ENCODE results near the gene SNX8. TPM values are rescaled to one million over a fixed set of nuclear protein-coding genes. Genes with fewer than 3 reads are reported as not detected.

SNX8 gene
- total RNA-seq, 1 donor from 2014 or later = 40.7 TPM

- TF ChIP-seq, protein P1, sequence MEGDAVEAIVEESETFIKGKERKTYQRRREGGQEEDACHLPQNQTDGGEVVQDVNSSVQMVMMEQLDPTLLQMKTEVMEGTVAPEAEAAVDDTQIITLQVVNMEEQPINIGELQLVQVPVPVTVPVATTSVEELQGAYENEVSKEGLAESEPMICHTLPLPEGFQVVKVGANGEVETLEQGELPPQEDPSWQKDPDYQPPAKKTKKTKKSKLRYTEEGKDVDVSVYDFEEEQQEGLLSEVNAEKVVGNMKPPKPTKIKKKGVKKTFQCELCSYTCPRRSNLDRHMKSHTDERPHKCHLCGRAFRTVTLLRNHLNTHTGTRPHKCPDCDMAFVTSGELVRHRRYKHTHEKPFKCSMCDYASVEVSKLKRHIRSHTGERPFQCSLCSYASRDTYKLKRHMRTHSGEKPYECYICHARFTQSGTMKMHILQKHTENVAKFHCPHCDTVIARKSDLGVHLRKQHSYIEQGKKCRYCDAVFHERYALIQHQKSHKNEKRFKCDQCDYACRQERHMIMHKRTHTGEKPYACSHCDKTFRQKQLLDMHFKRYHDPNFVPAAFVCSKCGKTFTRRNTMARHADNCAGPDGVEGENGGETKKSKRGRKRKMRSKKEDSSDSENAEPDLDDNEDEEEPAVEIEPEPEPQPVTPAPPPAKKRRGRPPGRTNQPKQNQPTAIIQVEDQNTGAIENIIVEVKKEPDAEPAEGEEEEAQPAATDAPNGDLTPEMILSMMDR (IDR thresholded peaks at IDR 0.05; ENCODE audit: unreplicated experiment) = no peak
- Mint-ChIP-seq H3K36me3 (ENCODE audit: low read depth, unreplicated experiment) (peaks cover 23% of the 10 kb centered on the region), H3K27me3 (ENCODE audit: unreplicated experiment) (peaks cover 3% of the 10 kb centered on the region), H3K4me1 (ENCODE audit: unreplicated experiment) (no peaks in the 10 kb centered on the region), H3K9me3 (ENCODE audit: unreplicated experiment) (no peaks in the 10 kb centered on the region), H3K27ac (ENCODE audit: unreplicated experiment) (no peak overlapping the region), H3K4me3 (ENCODE audit: unreplicated experiment) (no peak overlapping the region)
- DNase-seq (ENCODE audit: low spot score) = no peak
Measured at GRCh38 chr7:2204446-2204845, 109.8 kb downstream of the SNX8 start.

- DNase-seq (ENCODE audit: low spot score) = no peak
Measured at GRCh38 chr7:2203766-2204300, 110.4 kb downstream of the SNX8 start.

DNA sequence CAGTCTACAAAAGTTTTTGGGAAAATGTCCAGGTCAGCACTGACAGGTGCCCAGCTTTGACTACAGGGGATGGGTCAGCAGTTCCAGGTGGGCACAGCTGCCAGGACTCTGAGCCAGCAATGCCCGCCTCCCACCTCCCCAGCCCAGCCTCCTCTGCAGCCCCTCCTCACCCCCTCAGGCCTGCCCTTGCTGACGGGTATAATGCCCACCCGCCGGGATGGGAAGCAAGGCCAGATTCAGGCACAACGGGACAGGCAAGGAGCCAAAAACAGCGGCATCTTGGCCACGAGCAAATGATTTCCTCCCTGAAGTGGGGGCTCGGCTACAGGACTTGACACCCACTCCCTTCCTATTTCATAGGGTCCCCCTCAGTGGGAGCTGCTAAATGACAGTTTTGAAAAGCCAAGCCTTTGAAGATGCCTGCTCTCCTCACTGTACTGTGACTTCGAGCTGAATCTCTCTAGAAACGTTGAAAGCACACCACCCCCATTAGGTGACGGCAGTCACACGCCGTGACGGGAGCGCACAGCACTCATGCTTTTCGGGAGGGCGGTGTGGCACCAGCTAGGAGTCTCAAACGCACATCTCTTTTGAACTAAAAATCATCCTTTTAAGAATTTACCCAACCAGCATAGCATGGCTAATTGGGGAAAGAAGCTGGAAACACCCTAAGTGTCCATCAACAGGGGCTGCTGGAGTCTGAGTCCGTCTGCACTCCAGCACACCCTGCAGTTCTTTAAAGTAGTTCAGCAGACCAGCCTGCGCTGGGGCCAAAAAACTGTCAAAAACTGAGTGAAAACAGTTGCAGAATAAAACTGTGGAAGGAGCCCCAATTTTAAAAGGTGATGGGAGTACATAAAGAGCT is 111.1 kb downstream of the SNX8 start:
- DNase-seq (ENCODE audit: low spot score) = no peak
- no peaks in the 10 kb centered on the region for H3K9me3 Mint-ChIP-seq (ENCODE audit: unreplicated experiment)
- peaks cover 5% of the 10 kb centered on the region for H3K27me3 Mint-ChIP-seq (ENCODE audit: unreplicated experiment)
- H3K27ac Mint-ChIP-seq (ENCODE audit: unreplicated experiment) = no peak overlapping the region
- H3K36me3 Mint-ChIP-seq (ENCODE audit: low read depth, unreplicated experiment) = peaks cover 21% of the 10 kb centered on the region
- H3K4me3 Mint-ChIP-seq (ENCODE audit: unreplicated experiment) = no peak overlapping the region
- H3K4me1 Mint-ChIP-seq (ENCODE audit: unreplicated experiment) = no peaks in the 10 kb centered on the region
- TF ChIP-seq, protein P1 (IDR thresholded peaks at IDR 0.05; ENCODE audit: unreplicated experiment) = no peak

More at GRCh38 chr7:2203766-2204300, 110.4 kb downstream of the SNX8 start:
- Mint-ChIP-seq H3K36me3 (ENCODE audit: low read depth, unreplicated experiment) (peaks cover 23% of the 10 kb centered on the region), H3K4me3 (ENCODE audit: unreplicated experiment) (no peak overlapping the region), H3K27ac (ENCODE audit: unreplicated experiment) (no peak overlapping the region), H3K9me3 (ENCODE audit: unreplicated experiment) (no peaks in the 10 kb centered on the region), H3K27me3 (ENCODE audit: unreplicated experiment) (peaks cover 8% of the 10 kb centered on the region), H3K4me1 (ENCODE audit: unreplicated experiment) (no peaks in the 10 kb centered on the region)
- TF ChIP-seq, protein P1 (IDR thresholded peaks at IDR 0.05; ENCODE audit: unreplicated experiment) = no peak

GRCh38 chr7:2202361-2202761 is 111.9 kb downstream of the SNX8 start:
- Mint-ChIP-seq H3K27ac (ENCODE audit: unreplicated experiment) (no peak overlapping the region), H3K36me3 (ENCODE audit: low read depth, unreplicated experiment) (peaks cover 18% of the 10 kb centered on the region), H3K4me1 (ENCODE audit: unreplicated experiment) (no peaks in the 10 kb centered on the region), H3K4me3 (ENCODE audit: unreplicated experiment) (no peak overlapping the region), H3K9me3 (ENCODE audit: unreplicated experiment) (no peaks in the 10 kb centered on the region), H3K27me3 (ENCODE audit: unreplicated experiment) (peaks cover 7% of the 10 kb centered on the region)
- TF ChIP-seq, protein P1 (IDR thresholded peaks at IDR 0.05; ENCODE audit: unreplicated experiment) = no peak
- no peak for DNase-seq (ENCODE audit: low spot score)

Small RNAs within 50 kb of the gene (microRNA-seq; reads per million reads assigned to microRNA genes)
- gene MIR6836 (ENCODE audit: unreplicated experiment) = 1.5 reads per million, percentile 23 among the genes with 10 or more reads in this experiment

Other genes with a start within 250 kb of the SNX8 start
- gene MAD1L1, start 81.5 kb downstream of the SNX8 start, total RNA-seq (ENCODE audit: unreplicated experiment) = 43.3 TPM
- 19.1 TPM for gene MRM2, start 72.2 kb downstream of the SNX8 start, total RNA-seq (ENCODE audit: unreplicated experiment)
- 14.2 TPM for gene NUDT1, start 72.2 kb downstream of the SNX8 start, total RNA-seq (ENCODE audit: unreplicated experiment)
- gene EIF3B, start 40.4 kb upstream of the SNX8 start, total RNA-seq (ENCODE audit: unreplicated experiment) = 125 TPM
- gene CHST12, start 89.2 kb upstream of the SNX8 start, total RNA-seq (ENCODE audit: unreplicated experiment) = 26.9 TPM
- not detected for gene GRIFIN, start 162.0 kb upstream of the SNX8 start, total RNA-seq (ENCODE audit: unreplicated experiment)
- gene LFNG, start 205.3 kb upstream of the SNX8 start, total RNA-seq (ENCODE audit: unreplicated experiment) = 83.5 TPM
- gene BRAT1, start 241.1 kb upstream of the SNX8 start, total RNA-seq (ENCODE audit: unreplicated experiment) = 34.0 TPM
- gene IQCE, start 244.5 kb upstream of the SNX8 start, total RNA-seq (ENCODE audit: unreplicated experiment) = 9.6 TPM